ENCODE measurements around the gene LIAS. TPM values are rescaled to one million over a fixed set of nuclear protein-coding genes. Genes with fewer than 3 reads are reported as not detected.
"Not testable (repeated sequence)": the region's sequence is repeated elsewhere in the genome, so short reads cannot be mapped to it uniquely, and the experiment has no call there.

Gene LIAS
- total and polyA plus RNA-seq, 4 donors, result 7.1 to 9.7 (median 9.5) TPM

DNA sequence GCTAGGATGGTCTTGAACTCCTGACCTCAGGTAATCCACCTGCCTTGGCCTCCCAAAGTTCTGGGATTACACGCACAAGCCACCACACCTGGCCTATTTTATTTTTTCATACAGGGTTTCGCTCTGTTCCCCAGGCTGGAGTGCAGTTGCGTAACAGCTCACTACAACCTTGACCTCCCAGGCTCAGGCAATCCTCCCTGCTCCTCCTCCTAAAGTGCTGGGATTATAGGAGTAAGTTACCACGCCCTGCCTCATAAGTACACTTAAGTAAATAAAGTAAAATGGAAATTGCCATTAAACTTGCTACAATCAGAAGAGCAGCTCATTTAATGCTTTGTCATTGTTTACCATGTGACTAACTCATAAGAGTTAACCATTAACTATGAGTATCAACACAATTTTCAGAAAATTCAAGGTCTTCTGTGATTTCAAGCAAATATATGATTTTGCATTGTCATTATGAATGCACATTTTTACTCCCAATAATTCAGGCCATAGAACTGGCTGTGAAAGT is 56.1 kb downstream of the LIAS start (continued):
- TF ChIP-seq, protein P1, sequence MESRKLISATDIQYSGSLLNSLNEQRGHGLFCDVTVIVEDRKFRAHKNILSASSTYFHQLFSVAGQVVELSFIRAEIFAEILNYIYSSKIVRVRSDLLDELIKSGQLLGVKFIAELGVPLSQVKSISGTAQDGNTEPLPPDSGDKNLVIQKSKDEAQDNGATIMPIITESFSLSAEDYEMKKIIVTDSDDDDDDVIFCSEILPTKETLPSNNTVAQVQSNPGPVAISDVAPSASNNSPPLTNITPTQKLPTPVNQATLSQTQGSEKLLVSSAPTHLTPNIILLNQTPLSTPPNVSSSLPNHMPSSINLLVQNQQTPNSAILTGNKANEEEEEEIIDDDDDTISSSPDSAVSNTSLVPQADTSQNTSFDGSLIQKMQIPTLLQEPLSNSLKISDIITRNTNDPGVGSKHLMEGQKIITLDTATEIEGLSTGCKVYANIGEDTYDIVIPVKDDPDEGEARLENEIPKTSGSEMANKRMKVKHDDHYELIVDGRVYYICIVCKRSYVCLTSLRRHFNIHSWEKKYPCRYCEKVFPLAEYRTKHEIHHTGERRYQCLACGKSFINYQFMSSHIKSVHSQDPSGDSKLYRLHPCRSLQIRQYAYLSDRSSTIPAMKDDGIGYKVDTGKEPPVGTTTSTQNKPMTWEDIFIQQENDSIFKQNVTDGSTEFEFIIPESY (IDR thresholded peaks at IDR 0.05), result peak; percentile 63
- TF ChIP-seq FOXA1 (IDR thresholded peaks at IDR 0.05) (peak; percentile 90), GABPA (IDR thresholded peaks at IDR 0.05 in 1 of 2, conservative IDR thresholded peaks at IDR 0.05 in 1 of 2) (peak in 1 of 2 donors; percentile 34), FOXA2 (IDR thresholded peaks at IDR 0.05) (peak; percentile 93), HNF4A (conservative IDR thresholded peaks at IDR 0.05) (peak; percentile 84 to 87), EGR1 (IDR thresholded peaks at IDR 0.05; ENCODE audit: low read depth in 2 of 2) (peak in 1 of 2 donors; percentile 47), HNF4G (IDR thresholded peaks at IDR 0.05) (peak; percentile 32), RXRA (IDR thresholded peaks at IDR 0.05) (peak; percentile 90 to 91), NR2F2 (IDR thresholded peaks at IDR 0.05) (peak; percentile 80), TAF1 (conservative IDR thresholded peaks at IDR 0.05) (no peak), JUND (IDR thresholded peaks at IDR 0.05) (peak; percentile 72 to 79), YY1 (IDR thresholded peaks at IDR 0.05) (peak; percentile 74)
- TF ChIP-seq, protein P2, sequence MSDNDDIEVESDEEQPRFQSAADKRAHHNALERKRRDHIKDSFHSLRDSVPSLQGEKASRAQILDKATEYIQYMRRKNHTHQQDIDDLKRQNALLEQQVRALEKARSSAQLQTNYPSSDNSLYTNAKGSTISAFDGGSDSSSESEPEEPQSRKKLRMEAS (IDR thresholded peaks at IDR 0.05), result peak; percentile 62

DNA sequence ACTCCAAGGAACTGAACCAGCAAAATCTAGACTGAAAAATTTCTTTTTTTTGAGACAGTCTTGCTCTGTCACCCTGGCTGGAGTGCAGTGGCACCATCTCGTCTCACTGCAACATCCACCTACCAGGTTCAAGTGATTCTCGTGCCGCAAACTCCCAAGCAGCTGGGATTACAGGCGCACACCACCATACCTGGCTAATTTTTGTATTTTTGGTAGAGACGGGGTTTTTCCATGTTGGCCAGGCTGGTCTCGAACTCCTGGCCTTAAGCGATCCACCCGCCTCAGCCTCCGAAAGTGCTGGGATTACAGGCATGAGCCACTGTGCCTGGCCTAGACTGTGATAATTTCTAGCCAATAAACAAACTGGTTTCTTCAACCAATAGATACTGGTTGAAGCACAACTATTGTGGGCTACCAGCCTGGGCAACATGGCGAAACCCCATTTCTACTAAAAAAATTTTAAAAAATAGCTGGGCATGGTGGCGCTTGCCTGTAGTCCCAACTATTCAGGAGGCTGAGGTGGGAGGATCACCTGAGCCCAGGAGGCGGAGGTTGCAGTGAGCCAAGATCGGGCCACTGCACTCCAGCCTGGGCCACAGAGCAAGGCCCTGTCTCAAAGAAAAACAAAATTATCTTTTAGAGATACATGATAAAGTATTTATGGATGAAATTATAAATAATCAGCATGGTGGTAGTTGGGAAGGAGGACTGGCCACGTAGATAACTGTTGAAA is 57.0 kb downstream of the LIAS start:
- H3K4me1 ChIP-seq (ENCODE audit: control insufficient read depth in 4 of 4, insufficient read depth in 4 of 4, low read length in 3 of 4); H3K4me3 ChIP-seq (ENCODE audit: low read depth in 1 of 3, low read length in 3 of 3); H3K9me3 ChIP-seq (ENCODE audit: control insufficient read depth in 4 of 4, low read length in 3 of 4); H3K27me3 ChIP-seq (ENCODE audit: control insufficient read depth in 4 of 4, insufficient read depth in 4 of 4, low read length in 3 of 4); DNase-seq (ENCODE audit: low spot score): not testable (repeated sequence)
- Histone ChIP-seq H3K9ac (ENCODE audit: low read depth in 1 of 2, low read length in 2 of 2) (peak overlapping the region in 1 of 2 donors; percentile 31), H3K36me3 (ENCODE audit: control insufficient read depth in 4 of 4, insufficient read depth in 3 of 4, low read depth in 1 of 4, low read length in 3 of 4) (peaks cover 11 to 33% (median 23%) of the 10 kb centered on the region in 4 donors), H3K27ac (ENCODE audit: low read depth in 1 of 2, low read length in 2 of 2) (peak overlapping the region; percentile 32 to 46)
- WGBS, result 96% methylated on average over 14 of the region's 14 CpGs

DNA sequence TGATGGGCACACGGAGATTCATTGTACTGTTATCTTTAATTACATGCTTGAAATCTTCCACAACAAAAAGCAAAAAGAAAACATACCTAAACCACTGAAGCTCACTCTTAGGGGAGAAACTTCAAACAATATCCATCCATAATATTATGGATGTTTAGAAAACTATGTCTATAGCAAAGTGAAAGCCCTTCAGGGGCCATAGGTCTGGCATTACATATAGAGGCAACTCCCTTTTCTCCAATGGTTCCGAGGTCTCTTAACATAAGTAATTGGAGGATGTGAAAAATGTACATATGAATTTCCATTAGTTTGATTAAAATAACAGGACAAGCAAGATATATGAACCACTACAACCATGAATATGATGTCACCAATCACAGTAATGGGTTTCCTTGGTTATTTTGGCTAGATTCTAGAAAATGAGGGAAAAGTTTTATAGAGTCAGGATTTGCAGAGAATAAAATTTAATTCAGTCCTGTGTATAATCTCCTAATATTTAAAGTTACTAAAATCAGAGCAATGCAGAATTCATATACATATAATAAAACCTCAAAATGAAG is 57.6 kb downstream of the LIAS start:
- 95% methylated on average over 2 of the region's 2 CpGs for WGBS
- H3K36me3 ChIP-seq (ENCODE audit: control insufficient read depth in 4 of 4, insufficient read depth in 3 of 4, low read depth in 1 of 4, low read length in 3 of 4), result peaks cover 11 to 31% (median 24%) of the 10 kb centered on the region in 4 donors
- TF ChIP-seq RAD21 (IDR thresholded peaks at IDR 0.05) (no peak), TAF1 (conservative IDR thresholded peaks at IDR 0.05) (no peak), SP1 (IDR thresholded peaks at IDR 0.05) (no peak), EGR1 (IDR thresholded peaks at IDR 0.05; ENCODE audit: low read depth in 2 of 2) (no peak), YY1 (IDR thresholded peaks at IDR 0.05) (no peak), JUND (IDR thresholded peaks at IDR 0.05) (no peak), FOXA1 (IDR thresholded peaks at IDR 0.05) (no peak), FOXA2 (IDR thresholded peaks at IDR 0.05) (no peak)
- TF ChIP-seq, protein P2 (IDR thresholded peaks at IDR 0.05), result no peak
- TF ChIP-seq, protein P3, sequence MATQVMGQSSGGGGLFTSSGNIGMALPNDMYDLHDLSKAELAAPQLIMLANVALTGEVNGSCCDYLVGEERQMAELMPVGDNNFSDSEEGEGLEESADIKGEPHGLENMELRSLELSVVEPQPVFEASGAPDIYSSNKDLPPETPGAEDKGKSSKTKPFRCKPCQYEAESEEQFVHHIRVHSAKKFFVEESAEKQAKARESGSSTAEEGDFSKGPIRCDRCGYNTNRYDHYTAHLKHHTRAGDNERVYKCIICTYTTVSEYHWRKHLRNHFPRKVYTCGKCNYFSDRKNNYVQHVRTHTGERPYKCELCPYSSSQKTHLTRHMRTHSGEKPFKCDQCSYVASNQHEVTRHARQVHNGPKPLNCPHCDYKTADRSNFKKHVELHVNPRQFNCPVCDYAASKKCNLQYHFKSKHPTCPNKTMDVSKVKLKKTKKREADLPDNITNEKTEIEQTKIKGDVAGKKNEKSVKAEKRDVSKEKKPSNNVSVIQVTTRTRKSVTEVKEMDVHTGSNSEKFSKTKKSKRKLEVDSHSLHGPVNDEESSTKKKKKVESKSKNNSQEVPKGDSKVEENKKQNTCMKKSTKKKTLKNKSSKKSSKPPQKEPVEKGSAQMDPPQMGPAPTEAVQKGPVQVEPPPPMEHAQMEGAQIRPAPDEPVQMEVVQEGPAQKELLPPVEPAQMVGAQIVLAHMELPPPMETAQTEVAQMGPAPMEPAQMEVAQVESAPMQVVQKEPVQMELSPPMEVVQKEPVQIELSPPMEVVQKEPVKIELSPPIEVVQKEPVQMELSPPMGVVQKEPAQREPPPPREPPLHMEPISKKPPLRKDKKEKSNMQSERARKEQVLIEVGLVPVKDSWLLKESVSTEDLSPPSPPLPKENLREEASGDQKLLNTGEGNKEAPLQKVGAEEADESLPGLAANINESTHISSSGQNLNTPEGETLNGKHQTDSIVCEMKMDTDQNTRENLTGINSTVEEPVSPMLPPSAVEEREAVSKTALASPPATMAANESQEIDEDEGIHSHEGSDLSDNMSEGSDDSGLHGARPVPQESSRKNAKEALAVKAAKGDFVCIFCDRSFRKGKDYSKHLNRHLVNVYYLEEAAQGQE (IDR thresholded peaks at IDR 0.05), result no peak
- TF ChIP-seq, protein P1 (IDR thresholded peaks at IDR 0.05), result no peak
- TF ChIP-seq, protein P4, sequence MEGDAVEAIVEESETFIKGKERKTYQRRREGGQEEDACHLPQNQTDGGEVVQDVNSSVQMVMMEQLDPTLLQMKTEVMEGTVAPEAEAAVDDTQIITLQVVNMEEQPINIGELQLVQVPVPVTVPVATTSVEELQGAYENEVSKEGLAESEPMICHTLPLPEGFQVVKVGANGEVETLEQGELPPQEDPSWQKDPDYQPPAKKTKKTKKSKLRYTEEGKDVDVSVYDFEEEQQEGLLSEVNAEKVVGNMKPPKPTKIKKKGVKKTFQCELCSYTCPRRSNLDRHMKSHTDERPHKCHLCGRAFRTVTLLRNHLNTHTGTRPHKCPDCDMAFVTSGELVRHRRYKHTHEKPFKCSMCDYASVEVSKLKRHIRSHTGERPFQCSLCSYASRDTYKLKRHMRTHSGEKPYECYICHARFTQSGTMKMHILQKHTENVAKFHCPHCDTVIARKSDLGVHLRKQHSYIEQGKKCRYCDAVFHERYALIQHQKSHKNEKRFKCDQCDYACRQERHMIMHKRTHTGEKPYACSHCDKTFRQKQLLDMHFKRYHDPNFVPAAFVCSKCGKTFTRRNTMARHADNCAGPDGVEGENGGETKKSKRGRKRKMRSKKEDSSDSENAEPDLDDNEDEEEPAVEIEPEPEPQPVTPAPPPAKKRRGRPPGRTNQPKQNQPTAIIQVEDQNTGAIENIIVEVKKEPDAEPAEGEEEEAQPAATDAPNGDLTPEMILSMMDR (IDR thresholded peaks at IDR 0.05; ENCODE audit: low read depth, low read length, missing input control), result no peak
- TF ChIP-seq, protein P5, sequence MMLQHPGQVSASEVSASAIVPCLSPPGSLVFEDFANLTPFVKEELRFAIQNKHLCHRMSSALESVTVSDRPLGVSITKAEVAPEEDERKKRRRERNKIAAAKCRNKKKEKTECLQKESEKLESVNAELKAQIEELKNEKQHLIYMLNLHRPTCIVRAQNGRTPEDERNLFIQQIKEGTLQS (IDR thresholded peaks at IDR 0.05), result no peak

More for the DNA sequence above, 57.6 kb downstream of the LIAS start:
- Histone ChIP-seq H3K9ac (ENCODE audit: low read depth in 1 of 2, low read length in 2 of 2) (no peak overlapping the region), H3K27me3 (ENCODE audit: control insufficient read depth in 4 of 4, insufficient read depth in 4 of 4, low read length in 3 of 4) (no peaks in the 10 kb centered on the region), H3K4me1 (ENCODE audit: control insufficient read depth in 4 of 4, insufficient read depth in 4 of 4, low read length in 3 of 4) (peaks cover 4 to 8% (median 6%) of the 10 kb centered on the region in 4 donors), H3K9me3 (ENCODE audit: control insufficient read depth in 4 of 4, low read length in 3 of 4) (no peaks in the 10 kb centered on the region), H3K4me3 (ENCODE audit: low read depth in 1 of 3, low read length in 3 of 3) (no peak overlapping the region), H3K27ac (ENCODE audit: low read depth in 1 of 2, low read length in 2 of 2) (no peak overlapping the region)
- DNase-seq (ENCODE audit: low spot score), result no peak
